Breast epithelium (tissue), 4 donors: ENCODE data around the gene LGI4. TPM values are rescaled to one million over a fixed set of nuclear protein-coding genes. Genes with fewer than 3 reads are reported as not detected.
A peak's percentile ranks its signal among the peaks of the same experiment; 100 is the strongest.
"Not testable (repeated sequence)": the region's sequence is repeated elsewhere in the genome, so short reads cannot be mapped to it uniquely, and the experiment has no call there.

Source experiments
- DNase-seq, 2 donors: peaks; one replicate each; pipeline ENCODE4 v3.0.0-alpha.2; 2019; ENCODE audit warnings: low spot score in 2 of 2
- H3K27ac ChIP-seq, 2 donors: fragments of 200-600 bp; sonication (generic) in 1 of 2; one replicate each; pipeline ENCODE4 v1.5.1; 2016 to 2019; ENCODE audit warnings: mild to moderate bottlenecking in 1 of 2
- H3K27me3 ChIP-seq, 2 donors: fragments of 200-600 bp; sonication (generic) in 1 of 2; one replicate each; pipeline versions ENCODE4 v1.5.1 to v1.6.0; 2017 to 2019; ENCODE audit warnings: control low read depth in 1 of 2, mild to moderate bottlenecking in 1 of 2
- H3K36me3 ChIP-seq: fragments of 200-600 bp; one replicate; pipeline ENCODE4 v1.5.1; 2019
- H3K4me1 ChIP-seq, 2 donors: fragments of 200-600 bp; sonication (generic); one replicate each; pipeline ENCODE4 v1.5.1; 2016 to 2019; ENCODE audit warnings: control low read depth in 1 of 2
- H3K4me3 ChIP-seq, 3 donors: fragments of 200-600 bp; sonication (generic); 1 replicate in 2 of 3; 2 replicates in 1 of 3; pipeline ENCODE4 v1.5.1; 2016 to 2019; ENCODE audit warnings: mild to moderate bottlenecking in 3 of 3, moderate library complexity in 2 of 3
- H3K9me3 ChIP-seq, 2 donors: fragments of 200-600 bp; sonication (generic) in 1 of 2; one replicate each; pipeline ENCODE4 v1.5.1; 2016 to 2019; ENCODE audit warnings: control low read depth in 1 of 2
- CTCF ChIP-seq, 3 donors: fragments of 450-650 bp; IDR thresholded peaks; one replicate each; pipeline ENCODE4 v1.5.1; 2016 to 2017; ENCODE audit warnings: antibody characterized with exemption in 3 of 3, mild to moderate bottlenecking in 3 of 3, moderate library complexity in 3 of 3
- POLR2A ChIP-seq: fragments of 450-650 bp; IDR thresholded peaks from one replicate; pipeline ENCODE4 v1.6.1; 2016; ENCODE audit warnings: antibody characterized with exemption, mild to moderate bottlenecking, moderate library complexity
- POLR2AphosphoS5 ChIP-seq, 3 donors: sonication (generic); formaldehyde crosslinking; IDR thresholded peaks; one replicate each; pipeline ENCODE4 v1.6.1; 2017; ENCODE audit warnings: antibody characterized with exemption in 3 of 3
- intact Hi-C: fragments of 100-400 bp; cut with DNase I; formaldehyde crosslinking; loops from one replicate; pipeline ENCODE4 v1.15.1; 2023; ENCODE audit warnings: low total_unique reads
- total RNA-seq, 3 donors: library from RNA; depleted of rRNA; stranded (reverse); fragments of >200 nt; gene quantifications; one replicate each; pipeline ENCODE4 v1.1.0, GENCODE V29; 2016

The LGI4 gene
- total RNA-seq, 3 donors from 2014 or later, result 4.3 to 37.8 (median 5.3) TPM

GRCh38 chr19:35135389-35135909, 590 bp upstream of the LGI4 start:
- Histone ChIP-seq H3K36me3 (no peaks in the 10 kb centered on the region), H3K27me3 (no peaks in the 10 kb centered on the region), H3K4me3 (peak overlapping the region; percentile 18 to 58 (median 30)), H3K4me1 (no peaks in the 10 kb centered on the region), H3K9me3 (no peaks in the 10 kb centered on the region), H3K27ac (peak overlapping the region; percentile 52 to 91)
- TF ChIP-seq POLR2AphosphoS5 (IDR thresholded peaks at IDR 0.05) (no peak), CTCF (IDR thresholded peaks at IDR 0.05) (peak; percentile 85 to 96 (median 92))
- DNase-seq, result no peak
- intact Hi-C loops, result no loop called here

- Histone ChIP-seq H3K27me3 (no peaks in the 10 kb centered on the region), H3K9me3 (no peaks in the 10 kb centered on the region), H3K27ac (peak overlapping the region in 1 of 2 donors; percentile 80), H3K4me1 (no peaks in the 10 kb centered on the region), H3K4me3 (peak overlapping the region; percentile 18 to 37 (median 30)), H3K36me3 (no peaks in the 10 kb centered on the region)
- intact Hi-C loops, result loop anchor here (1.0 to 5.0 kb wide), 2 partner anchors 31 to 67 kb away; no protein-coding TSS in a partner anchor
- DNase-seq, result no peak
- TF ChIP-seq POLR2A (no peak), POLR2AphosphoS5 (IDR thresholded peaks at IDR 0.05) (no peak), CTCF (IDR thresholded peaks at IDR 0.05) (no peak)
Observed at GRCh38 chr19:35133826-35134225, 1.0 kb downstream of the LGI4 start.

- Histone ChIP-seq H3K27me3 (no peaks in the 10 kb centered on the region), H3K36me3 (no peaks in the 10 kb centered on the region), H3K4me1 (no peaks in the 10 kb centered on the region), H3K27ac (no peak overlapping the region), H3K4me3 (peak overlapping the region in 1 of 3 donors; percentile 30), H3K9me3 (no peaks in the 10 kb centered on the region)
- TF ChIP-seq POLR2AphosphoS5 (IDR thresholded peaks at IDR 0.05) (no peak), POLR2A (no peak), CTCF (IDR thresholded peaks at IDR 0.05) (no peak)
- no peak for DNase-seq
- intact Hi-C loops, result loop anchor here (5.0 kb wide), 1 partner anchor 65 kb away; no protein-coding TSS in a partner anchor
Observed at GRCh38 chr19:35132254-35132653, 2.6 kb downstream of the LGI4 start.

- H3K9me3 ChIP-seq, result no peaks in the 10 kb centered on the region
- H3K4me1 ChIP-seq, result peaks cover 0 to 5% of the 10 kb centered on the region in 2 donors
- H3K4me3 ChIP-seq, result no peak overlapping the region
- no peak for DNase-seq
- intact Hi-C loops, result loop anchor here (5.0 kb wide), 1 partner anchor 64 kb away; no protein-coding TSS in a partner anchor
- peak overlapping the region in 1 of 2 donors; percentile 25 for H3K27ac ChIP-seq
- TF ChIP-seq CTCF (IDR thresholded peaks at IDR 0.05), result no peak
- no peak for TF ChIP-seq POLR2AphosphoS5 (IDR thresholded peaks at IDR 0.05)
- no peak for TF ChIP-seq POLR2A
- no peaks in the 10 kb centered on the region for H3K36me3 ChIP-seq
- no peaks in the 10 kb centered on the region for H3K27me3 ChIP-seq
Observed at GRCh38 chr19:35130761-35131720, 3.8 kb downstream of the LGI4 start.

GRCh38 chr19:35129724-35130274, 5.1 kb downstream of the LGI4 start:
- H3K9me3 ChIP-seq, H3K4me3 ChIP-seq, H3K27ac ChIP-seq, H3K4me1 ChIP-seq, H3K36me3 ChIP-seq, H3K27me3 ChIP-seq, DNase-seq: not testable (repeated sequence)
- intact Hi-C loops, result loop anchor here (5.0 kb wide), 1 partner anchor 62 kb away; no protein-coding TSS in a partner anchor
